ENCODE measurements around the gene RPL22. TPM values are rescaled to one million over a fixed set of nuclear protein-coding genes. Genes with fewer than 3 reads are reported as not detected.

Gene RPL22
- total RNA-seq, 1 experiment from 2014 or later = 494 TPM

GRCh38 chr1:6162773-6163172, 36.6 kb downstream of the RPL22 start:
- no peak overlapping the region for H3K27ac ChIP-seq (ENCODE audit: low read depth, low read length, poor library complexity, severe bottlenecking)
- H3K9me3 ChIP-seq (ENCODE audit: low read depth, low read length, poor library complexity, severe bottlenecking) = no peaks in the 10 kb centered on the region
- ChIA-PET CTCF (no interaction called here), POLR2A (ENCODE audit: low non-redundant PET) (no interaction called here)
- H3K4me1 ChIP-seq (ENCODE audit: insufficient read depth, low read length, poor library complexity, severe bottlenecking) = no peaks in the 10 kb centered on the region
- no peaks in the 10 kb centered on the region for H3K36me3 ChIP-seq (ENCODE audit: insufficient read depth, low read length, poor library complexity, severe bottlenecking)
- no TSS peak for BruUV-seq (replicated peaks)
- no peak overlapping the region for H3K4me3 ChIP-seq (ENCODE audit: low read depth, low read length, poor library complexity, severe bottlenecking)
- TF ChIP-seq CTCF (conservative IDR thresholded peaks at IDR 0.05; ENCODE audit: low read depth, low read length) = no peak
- TF ChIP-seq EZH2 (IDR thresholded peaks at IDR 0.05; ENCODE audit: borderline replicate concordance, low read depth, low read length, poor library complexity, severe bottlenecking) = no peak
- H3K27me3 ChIP-seq (replicated peaks; ENCODE audit: insufficient read depth, low read depth, low read length, poor library complexity) = peaks cover 55% of the 10 kb centered on the region
- intact Hi-C loops (cut with micrococcal nuclease; ENCODE audit: unreplicated experiment) = no loop called here
- DNase-seq (ENCODE audit: low spot score) = no peak

GRCh38 chr1:6162341-6162740, 37.1 kb downstream of the RPL22 start:
- ChIA-PET CTCF (no interaction called here), POLR2A (ENCODE audit: low non-redundant PET) (no interaction called here)
- no peak overlapping the region for H3K27ac ChIP-seq (ENCODE audit: low read depth, low read length, poor library complexity, severe bottlenecking)
- H3K27me3 ChIP-seq (replicated peaks; ENCODE audit: insufficient read depth, low read depth, low read length, poor library complexity) = peaks cover 51% of the 10 kb centered on the region
- DNase-seq (ENCODE audit: low spot score) = no peak
- TF ChIP-seq CTCF (conservative IDR thresholded peaks at IDR 0.05; ENCODE audit: low read depth, low read length) (no peak), EZH2 (IDR thresholded peaks at IDR 0.05; ENCODE audit: borderline replicate concordance, low read depth, low read length, poor library complexity, severe bottlenecking) (no peak)
- no peaks in the 10 kb centered on the region for H3K9me3 ChIP-seq (ENCODE audit: low read depth, low read length, poor library complexity, severe bottlenecking)
- no peaks in the 10 kb centered on the region for H3K4me1 ChIP-seq (ENCODE audit: insufficient read depth, low read length, poor library complexity, severe bottlenecking)
- BruUV-seq (replicated peaks) = no TSS peak
- no peak overlapping the region for H3K4me3 ChIP-seq (ENCODE audit: low read depth, low read length, poor library complexity, severe bottlenecking)
- intact Hi-C loops (cut with micrococcal nuclease; ENCODE audit: unreplicated experiment) = no loop called here
- no peaks in the 10 kb centered on the region for H3K36me3 ChIP-seq (ENCODE audit: insufficient read depth, low read length, poor library complexity, severe bottlenecking)

- ChIA-PET POLR2A (ENCODE audit: low non-redundant PET) (no interaction called here), CTCF (no interaction called here)
- intact Hi-C loops (cut with micrococcal nuclease; ENCODE audit: unreplicated experiment) = no loop called here
- no peak for DNase-seq (ENCODE audit: low spot score)
- Histone ChIP-seq H3K36me3 (ENCODE audit: insufficient read depth, low read length, poor library complexity, severe bottlenecking) (no peaks in the 10 kb centered on the region), H3K27me3 (replicated peaks; ENCODE audit: insufficient read depth, low read depth, low read length, poor library complexity) (peaks cover 9% of the 10 kb centered on the region), H3K9me3 (ENCODE audit: low read depth, low read length, poor library complexity, severe bottlenecking) (no peaks in the 10 kb centered on the region), H3K4me1 (ENCODE audit: insufficient read depth, low read length, poor library complexity, severe bottlenecking) (no peaks in the 10 kb centered on the region), H3K4me3 (ENCODE audit: low read depth, low read length, poor library complexity, severe bottlenecking) (no peak overlapping the region), H3K27ac (ENCODE audit: low read depth, low read length, poor library complexity, severe bottlenecking) (no peak overlapping the region)
- TF ChIP-seq CTCF (conservative IDR thresholded peaks at IDR 0.05; ENCODE audit: low read depth, low read length) (no peak), EZH2 (IDR thresholded peaks at IDR 0.05; ENCODE audit: borderline replicate concordance, low read depth, low read length, poor library complexity, severe bottlenecking) (no peak)
- no TSS peak for BruUV-seq (replicated peaks)
Observed at GRCh38 chr1:6158181-6158580, 41.2 kb downstream of the RPL22 start.
